GM19023 (cell line): ENCODE measurements around the gene FAM185A.
"Not testable (repeated sequence)": the region's sequence is repeated elsewhere in the genome, so short reads cannot be mapped to it uniquely, and the experiment has no call there.

Experiments
- ATAC-seq: cut with Tn5 transposase; IDR thresholded peaks from one replicate; pipeline ENCODE4 v1.9.1; 2021; ENCODE audit warnings: mild to moderate bottlenecking, moderate library complexity; ENCODE audit not compliant: unreplicated experiment

FAM185A gene

DNA sequence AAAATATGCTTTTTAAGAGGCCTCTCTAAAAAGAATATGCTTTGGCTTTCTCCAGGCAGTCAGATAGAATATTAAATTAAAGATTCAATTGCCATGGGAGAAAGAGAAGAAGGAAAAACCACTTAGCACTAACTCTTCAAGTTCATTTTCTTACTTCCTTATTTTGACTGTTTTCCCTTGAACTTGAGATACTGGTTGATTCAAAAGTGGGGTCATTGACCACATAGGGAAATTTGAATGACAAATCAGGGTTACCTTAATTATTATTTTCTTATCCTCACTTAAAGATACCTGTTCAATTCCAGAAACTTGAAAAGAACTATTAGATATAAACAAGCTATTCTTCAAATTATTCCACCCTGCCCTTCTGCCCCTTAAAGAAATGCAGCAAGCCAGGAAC is 27.4 kb downstream of the FAM185A start:
- not testable (repeated sequence) for ATAC-seq

DNA sequence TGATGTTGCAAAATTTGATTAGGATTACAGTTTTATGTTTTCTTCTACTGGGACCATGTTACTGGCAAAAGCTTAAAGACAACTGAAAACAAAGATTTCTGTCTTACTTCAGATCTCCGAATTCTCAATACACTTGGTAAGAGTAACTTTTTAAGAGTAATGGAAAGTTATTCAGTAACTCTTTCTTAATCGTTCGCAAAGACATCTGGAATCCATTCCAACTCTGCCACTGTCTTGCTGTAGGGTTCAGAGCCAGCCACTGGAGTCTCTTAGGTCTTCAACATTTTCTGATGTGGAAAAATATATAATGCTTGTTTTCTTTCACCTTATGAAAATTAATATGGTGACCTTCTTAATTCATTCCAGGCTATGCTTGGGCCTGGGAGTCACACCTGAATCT is 29.9 kb downstream of the FAM185A start:
- not testable (repeated sequence) for ATAC-seq

DNA sequence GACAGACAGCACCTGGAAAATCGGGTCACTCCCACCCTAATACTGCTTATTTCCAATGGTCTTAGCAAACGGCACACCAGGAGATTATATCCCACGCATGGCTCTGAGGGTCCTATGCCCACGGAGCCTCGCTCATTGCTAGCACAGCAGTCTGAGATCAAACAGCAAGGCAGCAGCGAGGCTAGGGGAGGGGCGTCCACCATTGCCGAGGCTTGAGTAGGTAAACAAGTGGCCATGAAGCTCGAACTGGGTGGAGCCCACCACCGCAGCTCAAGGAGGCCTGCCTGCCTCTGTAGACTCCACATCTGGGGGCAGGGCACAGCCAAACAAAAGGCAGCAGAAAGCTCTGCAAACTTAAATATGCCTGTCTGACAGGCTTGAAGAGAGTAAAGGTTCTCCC is 32.1 kb downstream of the FAM185A start:
- ATAC-seq, result not testable (repeated sequence)

- ATAC-seq, result not testable (repeated sequence)
Observed at GRCh38 chr7:102788770-102789169, 40.0 kb downstream of the FAM185A start.

GRCh38 chr7:102790364-102791100 is 41.7 kb downstream of the FAM185A start:
- ATAC-seq, result not testable (repeated sequence)

DNA sequence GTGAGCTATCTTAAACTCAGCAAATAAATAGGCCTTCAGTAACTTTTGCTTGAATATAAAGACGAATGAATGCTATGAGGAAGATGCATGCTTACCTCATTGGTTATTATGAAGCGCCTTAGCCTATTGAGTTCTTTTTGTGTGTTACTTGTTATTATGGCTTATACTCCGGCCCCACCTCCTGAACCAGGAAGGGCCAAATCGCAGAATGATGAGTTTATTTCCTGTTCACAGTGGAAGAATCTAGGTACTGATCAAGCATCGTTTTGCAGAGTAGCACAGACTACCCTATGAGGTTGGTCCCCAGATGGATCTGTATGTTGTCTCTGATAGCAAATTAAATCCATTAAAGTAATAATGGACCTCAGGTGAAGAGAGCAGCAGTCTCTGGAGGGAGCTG is 42.6 kb downstream of the FAM185A start:
- not testable (repeated sequence) for ATAC-seq

DNA sequence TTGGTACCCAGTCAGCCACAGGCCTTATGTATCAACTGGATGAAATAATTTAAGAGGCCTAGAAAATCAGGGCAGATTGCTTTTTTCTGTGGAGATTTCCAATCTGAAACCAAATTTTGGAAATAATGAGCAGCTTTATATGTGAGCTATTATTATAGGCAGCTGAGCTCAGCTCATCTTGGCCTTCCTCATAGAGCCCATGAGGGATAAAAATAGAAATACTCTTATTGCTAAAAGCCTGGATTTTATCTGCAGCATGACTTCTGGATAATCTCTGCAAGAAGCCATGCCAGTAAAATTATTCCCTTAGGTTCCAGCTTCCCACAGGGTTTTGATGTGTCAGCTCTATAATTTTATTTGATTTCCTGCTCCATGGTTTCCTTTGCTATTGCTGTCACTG is 43.0 kb downstream of the FAM185A start:
- not testable (repeated sequence) for ATAC-seq

GRCh38 chr7:102794567-102794966 is 45.8 kb downstream of the FAM185A start:
- not testable (repeated sequence) for ATAC-seq

GRCh38 chr7:102795987-102796595 is 47.3 kb downstream of the FAM185A start:
- ATAC-seq, result not testable (repeated sequence)

GRCh38 chr7:102806613-102807012 is 57.8 kb downstream of the FAM185A start:
- ATAC-seq, result no peak

DNA sequence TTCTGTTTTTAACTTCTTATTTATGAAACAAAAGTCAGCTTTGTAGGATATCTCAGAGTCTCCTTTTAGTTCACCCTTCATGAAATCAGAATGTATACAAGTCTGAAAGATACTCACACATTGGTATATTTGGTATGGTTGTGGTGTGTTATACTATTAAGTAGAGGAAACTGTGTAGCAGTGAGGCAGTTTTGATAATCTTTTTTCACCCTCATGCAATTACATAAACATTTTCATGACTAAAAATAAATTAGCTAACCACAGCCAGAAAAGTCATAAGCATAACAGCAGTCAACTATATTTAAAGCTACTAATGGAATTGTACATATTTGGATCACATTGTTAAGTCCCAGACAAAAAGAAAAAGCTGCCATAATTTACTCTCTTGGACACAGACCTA is 62.1 kb downstream of the FAM185A start:
- ATAC-seq, result no peak

GRCh38 chr7:102811942-102812678 is 63.3 kb downstream of the FAM185A start:
- no peak for ATAC-seq

DNA sequence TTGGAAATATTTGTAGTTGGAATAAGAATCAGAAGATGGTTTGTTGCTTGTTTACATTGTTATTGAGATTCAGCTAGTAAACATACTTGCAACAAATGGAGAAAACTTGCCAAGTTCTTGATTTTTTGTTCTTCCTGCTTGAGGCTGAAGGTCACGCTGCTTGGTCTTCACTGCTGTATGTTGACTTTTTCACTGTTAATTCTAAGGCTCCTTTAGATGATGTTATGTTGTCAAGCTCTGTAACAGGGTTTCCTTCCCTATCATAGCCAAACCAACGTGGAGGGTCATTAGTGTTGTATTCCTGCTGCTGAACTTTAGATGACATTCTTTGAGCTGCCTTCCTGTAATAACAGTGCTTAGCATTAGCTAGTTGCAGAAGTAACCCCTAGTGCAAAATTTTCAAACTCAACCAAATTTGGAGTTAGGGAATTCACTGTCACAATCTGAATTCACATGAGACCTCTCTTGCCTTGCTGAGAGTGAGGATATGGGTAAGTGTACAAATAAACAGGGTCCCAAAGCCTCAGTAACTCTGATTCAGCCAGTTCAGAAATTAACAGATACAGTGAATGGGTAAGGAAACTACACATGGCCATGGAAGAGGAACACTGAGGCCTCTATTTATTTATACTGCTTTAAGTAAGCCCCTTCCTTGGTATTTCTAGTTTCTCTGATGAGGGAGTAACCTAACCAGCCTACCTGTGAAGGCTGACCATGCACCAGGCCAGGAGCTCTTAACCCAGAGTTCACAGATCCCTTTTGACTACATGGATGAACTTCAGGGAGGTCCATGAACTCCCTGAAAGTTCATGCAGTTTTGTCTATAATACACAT is 64.6 kb downstream of the FAM185A start:
- ATAC-seq, result no peak

- ATAC-seq, result no peak
Observed at GRCh38 chr7:102814025-102814471, 65.2 kb downstream of the FAM185A start.

GRCh38 chr7:102817616-102818573 is 69.1 kb downstream of the FAM185A start:
- no peak for ATAC-seq

GRCh38 chr7:102819151-102819550 is 70.4 kb downstream of the FAM185A start:
- no peak for ATAC-seq

- ATAC-seq, result no peak
Observed at GRCh38 chr7:102821994-102822747, 73.4 kb downstream of the FAM185A start.

DNA sequence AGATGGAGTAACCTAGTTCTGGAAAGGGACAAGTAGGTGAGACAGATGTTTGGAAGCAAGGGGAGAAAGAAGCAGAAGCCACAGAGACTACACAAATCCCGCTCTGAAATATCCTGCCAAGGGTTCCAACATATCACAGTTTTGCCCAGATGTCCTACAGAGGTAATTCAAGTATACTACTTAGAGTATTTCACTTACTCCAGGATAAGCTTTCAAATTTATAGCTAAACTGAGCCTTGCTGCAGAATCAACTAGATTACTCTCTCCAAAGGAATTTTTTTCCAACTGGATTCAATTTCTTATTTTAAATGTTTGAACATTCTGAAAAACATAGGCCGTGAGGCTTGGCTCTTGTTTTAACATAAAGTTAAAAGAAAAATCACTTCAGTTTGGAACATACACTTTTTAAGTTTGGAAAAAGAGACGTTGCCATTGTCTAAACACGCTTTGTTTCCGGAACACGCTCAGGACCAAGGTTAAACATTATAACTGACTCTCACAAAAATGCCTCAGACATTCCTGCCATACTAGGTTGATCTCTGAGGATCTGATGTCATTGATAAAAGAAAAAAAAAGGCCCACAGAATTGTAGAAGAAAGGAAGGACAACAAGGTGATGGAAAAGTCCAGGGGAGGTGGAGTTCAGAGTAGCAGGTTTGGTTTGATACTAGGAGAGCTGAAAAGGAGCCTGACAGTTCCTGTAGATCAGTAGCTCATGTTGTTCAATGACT is 74.8 kb downstream of the FAM185A start:
- no peak for ATAC-seq
